T-cell (primary cell): ENCODE results near the gene PTMS. TPM values are rescaled to one million over a fixed set of nuclear protein-coding genes. Genes with fewer than 3 reads are reported as not detected.
A peak's percentile ranks its signal among the peaks of the same experiment; 100 is the strongest.

ENCODE experiments used
- ATAC-seq, 4 experiments: fragments of 200-7000 bp in 3 of 4; fragments of 150-1000 bp in 1 of 4; cut with Tn5 transposase; replicated peaks in 1 of 4; 1 replicate in 3 of 4; 2 replicates in 1 of 4; pipeline ENCODE4 v1.10.0; 2021; ENCODE audit warnings: moderate library complexity in 3 of 4, mild to moderate bottlenecking in 2 of 4, moderate number of reproducible peaks in 1 of 4
- CTCF ChIA-PET, 2 donors: fragments of 300-600 bp; sonication (Branson Sonifier 250); formaldehyde crosslinking; loops; one replicate each; lab custom pipeline; 2022; ENCODE audit warnings: antibody characterized with exemption in 2 of 2; lab: Charles Lee
- POLR2A ChIA-PET, 2 donors: fragments of 300-600 bp; sonication (Branson Sonifier 250); formaldehyde crosslinking; loops; one replicate each; lab custom pipeline; 2022; ENCODE audit warnings: antibody characterized with exemption in 2 of 2; lab: Charles Lee
- DNase-seq, 35 experiments: peaks; one replicate each; pipeline versions ENCODE4 v3.0.0 to v3.0.0-alpha.2; 2013 to 2023
- H3K27ac ChIP-seq: one replicate; pipeline ENCODE4 v1.5.1; 2013; ENCODE audit warnings: low read length
- H3K27me3 ChIP-seq, 2 experiments: replicated peaks in 1 of 2; 1 replicate in 1 of 2; 2 replicates in 1 of 2; pipeline versions ENCODE4 v1.6.1 to v1.7.0; 2013; ENCODE audit warnings: low read length in 1 of 2, mixed read lengths in 1 of 2; ENCODE audit not compliant: control insufficient read depth in 2 of 2, insufficient read depth in 2 of 2; ENCODE audit errors: extremely low read depth in 1 of 2
- H3K36me3 ChIP-seq, 2 donors: 1 replicate in 1 of 2; 2 replicates in 1 of 2; pipeline versions ENCODE4 v1.6.1 to v1.7.0; 2013; ENCODE audit warnings: low read length in 1 of 2; ENCODE audit not compliant: control insufficient read depth in 2 of 2, insufficient read depth in 1 of 2; ENCODE audit errors: extremely low read depth in 1 of 2
- H3K4me1 ChIP-seq, 2 experiments: 1 replicate in 1 of 2; 2 replicates in 1 of 2; pipeline versions ENCODE4 v1.6.1 to v1.7.0; 2013; ENCODE audit warnings: low read length in 2 of 2, mixed read lengths in 1 of 2; ENCODE audit not compliant: insufficient read depth in 2 of 2, control insufficient read depth in 1 of 2; ENCODE audit errors: extremely low read depth in 1 of 2
- H3K4me3 ChIP-seq, 2 donors: 1 replicate in 1 of 2; 2 replicates in 1 of 2; pipeline versions ENCODE4 v1.5.1 to v1.7.0; 2013; ENCODE audit warnings: mild to moderate bottlenecking in 2 of 2, low read length in 1 of 2, moderate library complexity in 1 of 2; ENCODE audit not compliant: control insufficient read depth in 1 of 2; ENCODE audit errors: extremely low read depth in 1 of 2
- H3K9me3 ChIP-seq: 2 replicates; pipeline ENCODE4 v1.7.0; 2013
- H3K27ac Mint-ChIP-seq, 2 donors: one replicate each; pipeline ENCODE4 v1.8.0; 2020 to 2021; ENCODE audit warnings: mild to moderate bottlenecking in 2 of 2, mixed read lengths in 2 of 2
- H3K27me3 Mint-ChIP-seq, 2 donors: one replicate each; pipeline ENCODE4 v1.8.0; 2021 to 2022; ENCODE audit warnings: mixed read lengths in 2 of 2
- H3K36me3 Mint-ChIP-seq: one replicate; pipeline ENCODE4 v1.8.0; 2021; ENCODE audit warnings: mixed read lengths
- H3K4me1 Mint-ChIP-seq, 3 donors: one replicate each; pipeline ENCODE4 v1.8.0; 2020 to 2022; ENCODE audit warnings: mixed read lengths in 3 of 3, mild to moderate bottlenecking in 1 of 3
- H3K4me3 Mint-ChIP-seq, 3 donors: one replicate each; pipeline ENCODE4 v1.8.0; 2020 to 2022; ENCODE audit warnings: mild to moderate bottlenecking in 3 of 3, mixed read lengths in 3 of 3, moderate library complexity in 3 of 3
- H3K9me3 Mint-ChIP-seq, 3 donors: one replicate each; pipeline ENCODE4 v1.8.0; 2020 to 2022; ENCODE audit warnings: mixed read lengths in 3 of 3
- WGBS: methylation state at CpG from one replicate; pipeline ENCODE4 v1.1.5; 2013; ENCODE audit warnings: missing lambda C conversion rate; ENCODE audit not compliant: insufficient coverage; 5-methylcytosine and 5-hydroxymethylcytosine counted together
- total RNA-seq, 35 experiments: library from RNA in 6 of 35; stranded (reverse) in 6 of 35; fragments of 120-200 nt in 1 of 35; gene quantifications; one replicate each; pipeline versions ENCODE4 v1.2.1 to v1.2.4 and lab custom pipeline; 2013 to 2026

The PTMS gene
- total RNA-seq, 5 donors from 2014 or later (not counting 1 experiment from before 2014, with no cell fraction given): 6.5 to 15.9 (median 10.6) TPM

GRCh38 chr12:6754411-6754810 lies 11.8 kb upstream of the PTMS start:
- 100% methylated on average over 2 of the region's 2 CpGs for WGBS
- ChIA-PET POLR2A (no interaction called here), CTCF (interaction anchor here (0.5 to 3.7 kb wide), 21 partner anchors 8 to 97 kb away, joined by 3 to 34 read pairs (median 6); partner anchors contain the start of genes CDCA3 (in 2 of the 2), PTMS (in 2 of the 2), COPS7A (in 1 of the 2) and USP5 (in 1 of the 2))
- H3K4me1 ChIP-seq: peaks cover 4 to 23% of the 10 kb centered on the region in 2 experiments
- no peaks in the 10 kb centered on the region for H3K27me3 Mint-ChIP-seq
- H3K4me3 ChIP-seq: no peak overlapping the region
- no peak for ATAC-seq
- peaks cover 8 to 23% of the 10 kb centered on the region in 2 donors for H3K36me3 ChIP-seq
- H3K4me1 Mint-ChIP-seq: peaks cover 14 to 32% (median 24%) of the 10 kb centered on the region in 3 donors
- H3K9me3 ChIP-seq: no peaks in the 10 kb centered on the region
- no peak overlapping the region for H3K27ac Mint-ChIP-seq
- peak overlapping the region in 1 of 3 donors; percentile 34 for H3K4me3 Mint-ChIP-seq
- peaks cover 0 to 6% of the 10 kb centered on the region in 2 experiments for H3K27me3 ChIP-seq
- H3K36me3 Mint-ChIP-seq: peaks cover 3% of the 10 kb centered on the region
- H3K27ac ChIP-seq: no peak overlapping the region
- no peaks in the 10 kb centered on the region for H3K9me3 Mint-ChIP-seq
- no peak for DNase-seq

- no peaks in the 10 kb centered on the region for H3K9me3 ChIP-seq
- H3K36me3 ChIP-seq: no peaks in the 10 kb centered on the region
- whole genome bisulfite sequencing: 97% methylated on average over 7 of the region's 8 CpGs
- H3K4me1 Mint-ChIP-seq: peaks cover 5 to 18% (median 14%) of the 10 kb centered on the region in 3 donors
- ATAC-seq: no peak
- no peak overlapping the region for H3K27ac Mint-ChIP-seq
- H3K4me3 ChIP-seq: no peak overlapping the region
- H3K36me3 Mint-ChIP-seq: no peaks in the 10 kb centered on the region
- CTCF ChIA-PET: interaction anchor here in 1 of 2 donors (2.1 kb wide), 1 partner anchor 17 kb away, joined by 5 read pairs; no protein-coding TSS in a partner anchor
- peaks cover 0 to 8% of the 10 kb centered on the region in 2 donors for H3K27me3 Mint-ChIP-seq
- peaks cover 0 to 10% of the 10 kb centered on the region in 2 experiments for H3K27me3 ChIP-seq
- no peaks in the 10 kb centered on the region for H3K9me3 Mint-ChIP-seq
- DNase-seq: no peak
- POLR2A ChIA-PET: no interaction called here
- H3K4me3 Mint-ChIP-seq: no peak overlapping the region
- H3K27ac ChIP-seq: no peak overlapping the region
- H3K4me1 ChIP-seq: peaks cover 2 to 15% of the 10 kb centered on the region in 2 experiments
These were observed 9.0 kb upstream of the PTMS start for GRCh38 chr12:6757028-6757690.

- no peaks in the 10 kb centered on the region for H3K9me3 Mint-ChIP-seq
- ATAC-seq: no peak
These were observed 7.6 kb upstream of the PTMS start for GRCh38 chr12:6758506-6759095.

GRCh38 chr12:6759741-6760140 lies 6.4 kb upstream of the PTMS start:
- POLR2A ChIA-PET: no interaction called here

More at GRCh38 chr12:6758506-6759095, 7.6 kb upstream of the PTMS start:
- ChIA-PET CTCF (interaction anchor here in 1 of 2 donors (2.1 kb wide), 1 partner anchor 16 kb away, joined by 5 read pairs; no protein-coding TSS in a partner anchor), POLR2A (no interaction called here)
- 79% methylated on average over 9 of the region's 9 CpGs for WGBS
- H3K4me1 Mint-ChIP-seq: peaks cover 2 to 12% (median 10%) of the 10 kb centered on the region in 3 donors
- no peak for DNase-seq
- no peaks in the 10 kb centered on the region for H3K9me3 ChIP-seq
- H3K27ac Mint-ChIP-seq: no peak overlapping the region
- no peak overlapping the region for H3K27ac ChIP-seq
- no peak overlapping the region for H3K4me3 Mint-ChIP-seq
- H3K27me3 ChIP-seq: peaks cover 0 to 10% of the 10 kb centered on the region in 2 experiments
- H3K27me3 Mint-ChIP-seq: peaks cover 0 to 8% of the 10 kb centered on the region in 2 donors
- H3K36me3 ChIP-seq: no peaks in the 10 kb centered on the region
- H3K36me3 Mint-ChIP-seq: no peaks in the 10 kb centered on the region
- H3K4me3 ChIP-seq: no peak overlapping the region
- H3K4me1 ChIP-seq: peaks cover 0 to 5% of the 10 kb centered on the region in 2 experiments

GRCh38 chr12:6763380-6763779 lies 2.8 kb upstream of the PTMS start:
- Mint-ChIP-seq H3K4me3 (no peak overlapping the region), H3K36me3 (no peaks in the 10 kb centered on the region), H3K27me3 (peaks cover 30 to 32% of the 10 kb centered on the region in 2 donors), H3K27ac (no peak overlapping the region), H3K4me1 (peaks cover 25 to 42% (median 41%) of the 10 kb centered on the region in 3 donors), H3K9me3 (no peaks in the 10 kb centered on the region)
- Histone ChIP-seq H3K4me1 (peaks cover 9 to 39% of the 10 kb centered on the region in 2 experiments), H3K9me3 (no peaks in the 10 kb centered on the region), H3K27ac (no peak overlapping the region), H3K27me3 (peaks cover 0 to 42% of the 10 kb centered on the region in 2 experiments), H3K4me3 (no peak overlapping the region), H3K36me3 (no peaks in the 10 kb centered on the region)
- DNase-seq (no peak), ATAC-seq (no peak)
- ChIA-PET POLR2A (interaction anchor here in 1 of 2 donors (0.6 kb wide), 1 partner anchor 33 kb away, joined by 3 read pairs; no protein-coding TSS in a partner anchor), CTCF (no interaction called here)
- no CpG with 5 or more reads among the region's 4 CpGs for WGBS

More at GRCh38 chr12:6759741-6760140, 6.4 kb upstream of the PTMS start:
- Mint-ChIP-seq H3K4me3 (no peak overlapping the region), H3K36me3 (no peaks in the 10 kb centered on the region), H3K27ac (no peak overlapping the region), H3K4me1 (peaks cover 7 to 17% (median 14%) of the 10 kb centered on the region in 3 donors), H3K27me3 (peaks cover 7 to 10% of the 10 kb centered on the region in 2 donors), H3K9me3 (no peaks in the 10 kb centered on the region)
- H3K27ac ChIP-seq: no peak overlapping the region
- H3K36me3 ChIP-seq: no peaks in the 10 kb centered on the region
- no peak overlapping the region for H3K4me3 ChIP-seq
- ATAC-seq: no peak
- peaks cover 0 to 20% of the 10 kb centered on the region in 2 experiments for H3K27me3 ChIP-seq
- H3K4me1 ChIP-seq: peaks cover 0 to 10% of the 10 kb centered on the region in 2 experiments
- no peak for DNase-seq
- CTCF ChIA-PET: interaction anchor here (0.6 to 1.1 kb wide), 3 partner anchors 53 to 64 kb away, joined by 3 to 5 read pairs (median 4); no protein-coding TSS in a partner anchor
- H3K9me3 ChIP-seq: no peaks in the 10 kb centered on the region
- WGBS: 93% methylated on average over 5 of the region's 5 CpGs
